NK-92 (cell line): ENCODE measurements around the gene JARID2.

ENCODE experiments used
- DNase-seq: peaks from one replicate; lab custom pipeline; 2025; ENCODE audit not compliant: unreplicated experiment; lab: John Stamatoyannopoulos, UW

Gene JARID2

DNA sequence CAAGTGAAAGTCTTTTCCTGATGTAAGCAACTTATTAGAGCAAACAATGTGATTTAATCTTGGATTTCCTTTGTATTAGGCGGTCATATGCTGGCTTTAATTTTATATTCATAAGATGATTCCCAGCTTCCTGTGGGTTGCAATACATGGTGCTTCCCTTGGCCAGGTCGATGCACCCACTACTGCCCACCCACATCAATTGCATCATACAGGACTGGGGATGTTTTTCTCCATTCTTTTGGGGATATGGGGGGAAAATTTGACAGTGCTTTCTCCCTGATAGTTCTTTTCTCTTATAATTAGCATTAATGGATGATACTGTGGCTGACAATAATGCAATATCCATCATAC lies 187.6 kb downstream of the JARID2 start:
- DNase-seq = no peak

- no peak for DNase-seq
Observed at GRCh38 chr6:15434263-15434662, 188.4 kb downstream of the JARID2 start.

- no peak for DNase-seq
Observed at GRCh38 chr6:15434823-15435380, 189.0 kb downstream of the JARID2 start.

DNA sequence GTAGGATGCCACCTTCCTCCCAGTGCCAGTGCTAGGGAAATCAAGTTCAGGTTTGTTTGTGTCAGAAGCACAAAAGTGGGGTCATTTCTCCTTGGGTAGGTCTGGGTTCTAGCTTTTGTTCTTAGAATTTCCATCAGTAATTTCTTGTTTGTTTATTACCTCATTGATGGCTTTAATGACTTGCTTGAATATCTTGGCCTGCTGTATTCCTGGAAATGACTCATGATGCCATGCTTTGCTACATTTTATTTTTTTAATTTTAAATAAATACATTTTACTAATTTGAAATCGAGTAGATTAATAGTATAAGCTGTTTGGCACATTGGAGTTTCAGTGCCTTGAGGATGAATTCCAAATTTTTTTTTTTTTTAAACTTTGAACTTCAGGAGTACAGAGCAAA lies 189.6 kb downstream of the JARID2 start:
- no peak for DNase-seq

- no peak for DNase-seq
Observed at GRCh38 chr6:15436451-15436850, 190.6 kb downstream of the JARID2 start.

- no peak for DNase-seq
Observed at GRCh38 chr6:15437090-15437635, 191.3 kb downstream of the JARID2 start.

GRCh38 chr6:15439410-15440025 lies 193.6 kb downstream of the JARID2 start:
- no peak for DNase-seq

DNA sequence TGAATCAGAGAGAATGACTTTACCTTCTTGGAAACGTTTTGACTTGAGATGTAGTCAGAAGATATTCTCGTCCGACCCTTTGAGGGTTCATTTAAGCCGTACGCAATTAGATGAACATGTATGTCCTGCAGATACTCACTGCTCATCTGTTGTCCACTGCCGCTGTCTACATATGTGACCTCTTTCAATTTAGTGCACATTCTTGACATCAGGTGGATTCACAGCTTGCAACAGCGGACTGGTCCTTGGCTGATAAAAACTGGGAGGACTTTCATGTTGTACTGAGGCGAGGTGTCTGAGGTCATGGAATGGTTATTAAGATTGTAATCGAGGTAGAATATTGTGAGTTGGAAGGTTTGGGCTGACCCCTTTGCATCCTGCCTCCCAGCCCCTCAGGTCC lies 194.2 kb downstream of the JARID2 start:
- DNase-seq = no peak

GRCh38 chr6:15441215-15441868 lies 195.5 kb downstream of the JARID2 start:
- peak; percentile 8 for DNase-seq

- DNase-seq = no peak
Observed at GRCh38 chr6:15441981-15442380, 196.1 kb downstream of the JARID2 start.

DNA sequence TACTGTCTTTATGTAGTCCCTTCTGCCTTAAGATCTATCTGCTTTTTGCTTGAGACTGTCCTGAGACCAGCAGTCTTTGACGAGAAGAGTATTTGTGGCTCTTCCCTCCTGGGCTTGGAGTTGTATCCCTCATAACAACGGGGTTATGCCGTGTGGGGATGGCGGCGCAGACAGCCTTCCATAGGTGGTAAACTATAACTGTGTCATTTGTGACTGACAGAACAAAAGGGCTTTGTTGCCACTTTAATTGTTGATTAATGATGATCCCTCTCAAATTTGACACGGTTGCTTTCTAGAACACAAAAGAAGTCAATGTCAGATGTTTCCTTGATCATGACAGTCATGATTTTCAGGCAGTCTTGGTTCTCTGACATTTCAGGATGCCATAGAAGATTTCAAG lies 196.6 kb downstream of the JARID2 start:
- DNase-seq = no peak

DNA sequence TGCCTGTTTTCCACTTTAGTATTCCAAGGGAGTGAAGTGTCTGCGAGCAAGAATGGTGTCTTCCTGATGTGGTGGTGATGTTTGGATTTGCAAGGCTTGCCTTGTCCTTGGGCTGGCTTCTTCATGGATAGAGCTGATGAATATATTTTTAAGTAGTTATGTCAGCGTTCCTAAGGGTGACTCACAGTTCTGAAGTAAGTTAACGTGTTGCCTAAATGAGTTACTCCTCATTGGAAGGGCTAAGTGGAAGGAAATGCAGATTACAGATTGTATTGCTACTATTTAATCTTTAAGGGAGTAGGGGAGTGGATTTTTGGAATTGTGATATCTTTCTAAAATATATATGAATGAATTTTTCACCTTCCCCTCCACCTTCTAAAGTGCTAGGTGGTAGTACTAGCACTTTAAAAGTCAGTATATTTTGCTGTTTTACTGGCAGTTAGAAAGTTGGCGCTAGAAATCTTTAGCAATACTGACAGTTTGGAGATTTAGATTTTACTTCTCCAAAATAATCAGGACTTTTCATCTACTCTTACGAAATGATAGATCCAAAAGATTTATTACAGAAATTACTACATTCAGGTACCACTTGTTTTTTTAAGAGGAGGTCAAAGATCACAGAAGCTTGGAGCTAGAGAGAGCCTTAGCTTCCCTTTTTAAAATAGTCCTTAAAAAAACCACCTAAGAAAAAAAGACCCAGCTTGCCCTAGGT lies 197.4 kb downstream of the JARID2 start:
- no peak for DNase-seq

DNA sequence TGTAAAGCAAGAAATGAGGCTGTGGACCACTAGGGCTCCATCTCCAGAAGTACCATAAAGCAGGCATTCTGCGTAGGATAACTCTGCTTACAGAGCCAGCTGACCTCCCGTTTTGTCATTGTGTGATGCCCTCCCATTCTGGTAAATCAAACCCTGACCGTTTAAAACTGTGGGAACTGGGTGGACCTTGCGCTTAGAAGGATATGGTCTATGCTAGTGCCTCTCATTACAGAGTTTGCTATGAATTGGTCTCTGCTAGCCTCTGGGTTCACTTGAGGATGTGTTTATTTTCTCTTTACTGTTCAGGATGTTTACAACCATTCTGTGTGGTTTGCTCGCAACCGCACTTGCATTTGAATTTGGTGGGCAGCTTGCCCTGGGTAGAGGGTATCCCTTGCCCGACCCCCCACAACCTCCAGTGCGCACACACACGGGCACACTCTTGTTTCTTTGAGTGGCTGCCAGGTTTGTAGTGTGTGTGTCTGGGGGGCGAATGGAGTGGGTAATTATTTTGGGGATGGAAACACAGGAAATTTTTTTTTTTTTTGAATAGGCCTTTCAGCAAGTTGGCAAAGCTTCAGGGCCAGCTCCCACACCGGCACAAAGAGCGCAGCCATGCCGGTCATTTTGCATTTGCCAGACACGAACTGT lies 198.3 kb downstream of the JARID2 start:
- DNase-seq = no peak

GRCh38 chr6:15444881-15445280 lies 199.0 kb downstream of the JARID2 start:
- no peak for DNase-seq

GRCh38 chr6:15447546-15448267 lies 201.8 kb downstream of the JARID2 start:
- no peak for DNase-seq

DNA sequence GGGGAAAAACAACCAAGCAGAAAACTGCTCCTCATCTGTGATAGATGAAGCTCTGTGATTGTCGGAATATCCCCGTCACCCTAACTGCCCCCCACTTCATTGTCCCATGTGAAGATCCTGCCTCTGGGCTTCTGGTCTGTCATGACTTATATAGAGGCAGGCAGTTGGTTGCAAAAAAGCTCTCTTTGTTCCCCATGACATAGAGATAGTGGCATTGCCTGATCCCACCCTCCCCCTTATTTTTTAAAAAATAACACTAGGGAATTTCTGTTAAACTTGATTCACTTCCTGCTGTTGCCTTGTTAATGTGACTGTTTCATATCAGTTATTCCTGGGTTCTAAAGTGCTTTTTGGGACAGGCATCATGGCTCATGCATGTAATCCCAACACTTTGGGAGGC lies 203.1 kb downstream of the JARID2 start:
- no peak for DNase-seq

DNA sequence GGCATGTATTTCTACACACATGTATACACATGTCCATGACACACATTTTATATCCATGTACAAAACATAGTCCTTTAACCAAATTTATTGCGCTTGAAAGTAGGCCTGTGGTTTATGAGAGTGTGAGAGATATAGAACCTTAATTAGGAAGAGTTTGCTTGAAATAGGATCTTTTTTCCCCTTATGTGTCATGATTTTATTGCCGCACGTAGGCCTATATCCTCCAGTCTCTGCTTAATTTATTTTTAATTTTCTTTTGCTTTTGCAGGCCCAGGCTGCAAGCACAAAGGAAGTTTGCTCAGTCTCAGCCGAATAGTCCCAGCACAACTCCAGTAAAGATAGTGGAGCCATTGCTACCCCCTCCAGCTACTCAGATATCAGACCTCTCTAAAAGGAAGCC lies 205.9 kb downstream of the JARID2 start:
- DNase-seq = no peak

- DNase-seq = no peak
Observed at GRCh38 chr6:15452182-15452941, 206.5 kb downstream of the JARID2 start.

DNA sequence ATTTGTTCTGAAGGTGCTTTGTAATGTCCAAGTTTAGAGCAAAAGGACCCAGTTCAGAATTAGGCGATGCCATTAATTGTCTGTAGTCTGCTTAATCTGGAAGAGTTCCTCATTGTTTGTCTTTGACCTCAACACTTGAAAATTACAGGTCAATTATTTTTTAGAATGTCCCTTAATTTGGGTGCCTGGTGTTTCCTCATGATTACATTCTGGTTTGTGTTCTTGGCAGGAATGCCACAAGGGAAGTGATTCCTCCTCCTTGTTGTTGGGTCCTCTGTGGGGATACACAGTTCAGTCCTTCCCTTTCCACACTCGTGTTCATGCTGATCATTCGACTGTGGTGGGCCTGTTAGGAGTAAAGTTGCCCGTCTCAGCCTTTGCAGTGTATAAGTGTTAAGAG lies 207.3 kb downstream of the JARID2 start:
- no peak for DNase-seq

DNA sequence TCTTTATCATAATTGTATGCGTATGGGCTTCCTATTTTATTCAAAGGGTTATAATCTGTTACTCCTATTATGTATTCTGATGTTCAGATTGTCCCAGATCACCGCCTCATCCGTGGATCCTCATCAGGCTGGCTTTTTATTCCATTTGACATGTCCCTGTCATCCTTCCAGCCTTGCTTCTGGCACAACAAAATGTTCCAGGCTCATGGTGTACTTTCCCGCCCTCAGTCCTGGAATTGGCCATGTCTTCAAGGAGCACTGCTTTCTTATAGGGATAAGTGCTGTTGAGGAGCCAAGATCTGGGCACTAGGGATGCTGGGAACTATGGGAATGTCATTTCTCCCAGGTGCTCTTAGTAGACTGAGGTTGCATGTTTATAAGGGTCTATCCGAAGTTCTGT lies 207.8 kb downstream of the JARID2 start:
- DNase-seq = no peak
